GM19238 (cell line): ENCODE data around the gene EEF1G.
"Not testable (repeated sequence)": the region's sequence is repeated elsewhere in the genome, so short reads cannot be mapped to it uniquely, and the experiment has no call there.

ENCODE experiments used
- DNase-seq: peaks from one replicate; pipeline ENCODE4 v3.0.0; 2011; ENCODE audit warnings: low spot score; ENCODE audit not compliant: insufficient read length

Gene EEF1G

DNA sequence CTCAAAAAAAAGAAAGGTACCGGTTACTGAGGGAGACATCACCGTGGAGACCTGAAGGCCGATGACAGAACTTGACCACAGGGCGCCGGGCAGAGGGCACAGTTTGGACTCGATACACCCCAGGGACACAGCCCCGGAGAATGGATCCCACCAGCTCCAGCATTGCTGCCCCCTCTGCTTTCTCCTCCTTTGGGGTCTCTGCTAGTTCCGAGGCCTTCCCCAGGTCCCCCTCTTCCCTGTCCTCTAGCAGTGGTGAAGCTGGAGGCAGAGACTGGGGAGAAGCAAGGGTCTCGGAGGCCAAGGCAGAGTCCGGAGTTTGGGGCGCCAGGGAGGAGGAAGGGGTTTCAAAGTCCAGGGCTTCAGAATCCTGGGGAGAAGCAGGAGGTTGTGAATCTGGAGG, 4.8 kb upstream of the EEF1G start:
- no peak for DNase-seq

DNA sequence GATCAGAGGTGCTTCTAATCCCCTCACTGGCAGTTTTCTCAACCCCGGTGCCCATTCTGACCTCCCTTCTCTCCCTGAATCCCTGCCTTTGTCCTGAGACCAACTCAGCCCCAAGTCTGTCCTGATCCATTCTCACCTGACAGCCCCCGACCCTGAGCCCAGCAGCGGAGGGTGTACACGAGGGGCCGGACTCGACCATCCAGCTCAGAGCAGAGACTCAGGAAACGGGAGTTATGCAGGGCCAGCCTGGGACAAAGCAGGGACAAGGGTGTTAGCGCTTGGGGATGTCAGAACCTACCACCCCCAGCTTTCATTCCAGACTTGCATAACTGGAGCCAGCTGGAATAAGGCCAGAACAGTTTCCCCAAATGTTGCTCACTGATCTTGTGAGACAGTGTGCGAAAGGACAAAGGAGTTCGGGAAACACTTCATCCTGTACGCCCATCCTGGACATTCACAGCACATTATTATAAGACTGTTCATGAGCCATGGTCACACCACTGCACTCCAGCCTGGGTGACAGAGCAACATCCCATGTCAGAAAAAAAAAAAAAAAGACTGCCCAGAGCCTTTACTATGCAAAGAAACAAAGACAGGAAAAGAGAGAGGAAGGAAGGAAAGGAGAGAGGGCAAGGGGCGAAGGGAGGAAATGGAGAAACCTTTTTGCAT, 3.5 kb upstream of the EEF1G start:
- no peak for DNase-seq

DNA sequence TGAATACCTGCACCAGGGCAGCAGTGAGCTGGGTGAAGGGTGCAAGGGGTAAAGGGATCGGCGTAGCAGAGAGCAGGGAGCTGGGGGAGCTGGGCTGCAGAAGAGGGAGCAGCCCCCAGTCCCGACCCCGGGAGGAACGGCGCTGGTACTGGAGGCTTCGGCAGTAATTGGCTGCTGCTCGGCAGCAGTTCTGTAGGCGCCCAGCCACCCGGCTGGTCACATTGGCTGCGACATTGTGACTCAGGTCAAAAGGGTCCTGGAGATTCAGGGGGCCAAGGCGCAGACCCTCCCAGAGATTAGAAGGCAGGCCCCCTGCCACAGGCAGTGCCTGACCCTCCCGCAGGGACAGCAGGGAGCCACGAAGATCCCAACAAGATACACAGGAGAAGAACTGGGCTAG, 2.1 kb upstream of the EEF1G start:
- DNase-seq: no peak

DNA sequence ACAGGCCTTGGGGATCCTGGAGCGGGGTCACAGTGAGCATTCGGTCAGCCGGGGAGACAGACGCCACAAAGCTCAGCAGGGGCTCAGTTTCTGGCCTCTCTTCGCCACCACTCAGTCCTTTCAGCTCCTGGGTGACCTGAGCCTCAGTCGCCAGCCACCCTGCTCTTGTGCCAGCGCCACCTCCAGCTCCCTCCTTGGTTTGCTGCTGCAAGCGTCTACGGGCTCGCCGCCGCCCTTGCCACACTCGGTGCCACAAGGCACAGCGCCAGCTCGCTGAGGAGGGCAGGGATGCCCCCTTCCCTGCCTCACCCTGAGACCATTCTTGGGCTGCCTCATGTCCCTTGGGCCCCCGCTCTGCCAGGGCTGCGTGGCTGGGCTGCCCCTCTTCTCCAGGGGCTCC, 1.5 kb upstream of the EEF1G start:
- DNase-seq: no peak

DNA sequence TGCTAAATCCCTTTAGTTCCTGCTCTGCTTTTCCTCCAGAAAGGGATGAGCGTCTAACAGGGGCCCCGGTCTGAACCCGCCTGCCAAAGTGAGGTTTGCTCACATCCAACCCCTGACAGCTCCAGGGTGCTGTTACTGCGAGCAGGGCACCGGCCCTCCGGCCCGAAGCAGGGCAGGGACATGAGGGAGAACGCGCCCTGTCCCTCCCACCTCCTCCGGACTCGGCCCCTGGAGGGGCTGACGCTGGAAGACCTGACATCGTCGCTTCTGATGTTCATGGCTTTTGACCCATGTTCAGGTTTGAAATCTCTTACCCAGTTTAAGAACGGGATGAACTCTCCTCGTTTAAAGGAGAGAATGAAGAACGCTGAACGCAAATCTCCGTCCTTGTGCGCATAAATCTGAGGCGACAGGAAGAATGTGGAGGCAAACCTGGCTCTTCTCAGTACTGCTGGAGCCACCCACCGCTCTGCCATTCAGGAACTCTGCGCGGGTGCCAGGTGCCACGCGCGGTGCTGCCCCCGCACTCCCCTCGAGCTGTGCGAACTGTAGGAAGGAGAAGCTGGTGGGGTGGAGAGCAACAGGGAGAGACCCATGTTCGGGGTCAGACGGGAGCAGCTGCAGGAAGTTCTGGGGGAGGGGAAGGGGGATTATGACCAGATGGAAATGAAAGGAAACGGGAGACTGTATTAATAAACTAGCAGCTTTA, 826 bp upstream of the EEF1G start:
- DNase-seq: no peak

DNA sequence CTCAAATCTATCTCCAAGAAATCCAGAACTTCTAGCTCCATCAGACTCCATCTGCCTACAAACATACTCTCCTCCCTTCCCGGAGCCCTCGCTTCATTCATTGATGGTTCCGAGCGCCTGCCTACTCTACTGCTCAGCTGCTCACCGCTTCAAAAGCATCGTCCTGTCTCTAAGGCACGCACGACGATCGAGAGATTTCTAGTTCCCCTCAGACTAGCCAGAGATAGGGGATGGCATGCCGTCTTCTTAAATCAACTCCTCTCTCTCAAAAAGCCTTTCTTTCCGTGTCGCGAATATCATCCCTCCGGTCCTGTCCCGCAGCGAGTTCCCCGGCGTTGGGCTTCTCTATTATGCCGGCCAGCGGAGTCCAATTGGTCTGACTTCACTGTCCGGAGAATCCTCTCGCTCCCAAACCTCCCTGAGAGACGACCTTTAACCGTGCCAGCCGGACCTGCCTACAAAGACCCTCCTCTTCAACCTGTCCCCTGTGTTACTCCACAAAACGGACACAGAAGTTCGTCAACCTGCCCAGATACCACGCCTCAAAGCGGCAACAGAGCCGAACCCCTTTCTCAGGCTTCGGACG, 592 bp downstream of the EEF1G start:
- DNase-seq: no peak

DNA sequence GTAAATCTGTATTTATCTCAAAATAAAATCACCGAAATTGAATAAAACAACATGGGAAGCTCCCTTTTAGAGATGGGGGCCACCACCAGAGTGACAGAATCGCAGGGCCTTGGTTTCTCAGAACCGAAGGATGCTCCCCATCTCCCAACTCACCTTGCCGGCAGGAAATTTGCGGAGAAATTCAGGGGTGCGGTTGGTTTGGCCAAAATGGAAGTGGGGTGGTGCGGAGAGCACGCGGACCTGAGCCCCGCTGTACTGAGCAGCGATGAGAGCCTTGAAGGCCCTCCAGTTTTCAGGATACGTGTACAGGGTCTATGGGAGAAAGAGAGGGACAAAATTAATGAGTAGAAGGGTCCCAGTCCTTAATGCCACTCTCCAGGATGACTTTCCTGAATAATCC, 1.3 kb downstream of the EEF1G start:
- DNase-seq: no peak

DNA sequence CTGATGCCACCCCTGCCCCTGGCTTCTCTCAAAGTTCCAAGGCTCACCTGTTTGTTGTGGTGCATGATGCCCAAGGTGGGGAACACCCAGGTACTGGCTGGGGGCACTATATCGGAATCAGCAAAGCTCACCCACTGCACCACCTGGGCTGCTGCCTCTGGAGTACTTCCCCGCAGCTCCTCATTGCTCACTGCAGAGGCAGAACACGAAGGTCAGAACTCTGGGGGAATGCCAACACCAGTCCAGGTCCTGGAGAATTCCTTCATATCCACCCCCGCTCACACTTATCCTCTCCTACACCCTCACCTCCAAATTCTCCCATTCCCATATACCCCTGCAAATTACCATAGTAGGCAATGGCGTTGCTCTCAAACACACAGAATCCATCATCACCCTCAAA, 2.2 kb downstream of the EEF1G start:
- DNase-seq: not testable (repeated sequence)

DNA sequence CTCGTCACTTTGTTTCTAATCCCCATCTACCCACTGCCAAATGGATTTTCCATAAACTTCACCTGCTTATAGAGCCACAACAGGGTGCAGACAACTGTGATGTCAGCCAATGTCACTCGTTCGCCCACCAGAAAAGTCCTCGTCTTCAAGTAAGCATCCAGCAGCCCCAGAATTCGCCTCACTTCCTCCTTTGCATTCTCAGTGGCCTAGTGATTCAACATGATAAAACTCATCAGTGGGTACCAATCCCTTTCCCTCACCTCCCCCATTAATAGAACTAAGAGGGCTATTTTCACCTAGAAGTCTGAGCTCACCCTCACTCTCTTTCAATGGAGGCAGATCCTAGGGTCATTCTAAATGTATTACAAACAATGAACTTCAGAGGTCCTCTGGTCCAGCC, 2.8 kb downstream of the EEF1G start:
- not testable (repeated sequence) for DNase-seq

DNA sequence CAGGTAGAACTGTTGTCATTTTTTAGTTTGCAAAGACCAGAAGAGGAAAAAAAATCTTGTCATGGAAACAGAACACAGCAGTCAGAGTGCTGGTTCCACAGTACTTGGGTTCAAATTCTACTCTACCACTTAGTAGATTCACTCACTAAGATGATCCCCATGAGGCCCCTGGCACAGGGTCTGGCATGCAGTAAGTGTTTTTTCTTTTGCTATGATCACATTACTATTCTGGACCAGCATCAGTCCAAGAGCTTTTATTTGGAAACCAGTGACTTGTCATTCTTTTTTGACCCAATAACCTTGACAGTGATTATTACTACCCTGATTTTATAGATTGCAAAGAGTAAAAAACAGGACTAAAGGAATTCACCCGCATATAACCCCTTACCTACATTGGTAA, 4.1 kb downstream of the EEF1G start:
- DNase-seq: no peak

DNA sequence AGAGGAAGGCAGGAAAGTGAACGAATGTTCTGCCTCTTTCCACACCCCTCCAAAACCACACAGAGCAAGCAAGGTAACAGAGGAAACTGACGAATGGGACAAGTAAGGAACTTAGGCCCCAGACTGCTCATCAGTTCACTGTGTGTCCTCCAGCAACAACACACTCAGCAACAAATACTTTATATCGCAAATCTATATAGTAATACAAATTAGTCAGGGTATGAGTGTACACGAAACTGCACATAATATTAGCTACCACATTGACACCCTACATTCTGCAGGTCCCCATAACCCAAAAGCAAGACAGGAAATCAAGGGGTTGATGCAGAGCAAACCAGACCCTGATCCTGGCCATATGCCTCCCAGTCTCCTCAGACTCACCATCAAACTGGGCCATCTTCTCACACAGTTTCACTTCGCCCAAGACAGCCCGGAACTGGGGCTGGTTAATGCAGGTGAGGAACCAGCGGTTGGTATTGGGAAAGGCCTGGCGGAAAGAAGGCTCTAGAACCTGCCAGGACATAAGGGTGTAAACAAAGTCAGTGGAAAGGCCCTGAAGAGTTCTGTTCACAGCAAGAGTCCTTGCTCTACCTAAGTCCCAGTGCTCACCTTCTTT, 6.6 kb downstream of the EEF1G start:
- no peak for DNase-seq

DNA sequence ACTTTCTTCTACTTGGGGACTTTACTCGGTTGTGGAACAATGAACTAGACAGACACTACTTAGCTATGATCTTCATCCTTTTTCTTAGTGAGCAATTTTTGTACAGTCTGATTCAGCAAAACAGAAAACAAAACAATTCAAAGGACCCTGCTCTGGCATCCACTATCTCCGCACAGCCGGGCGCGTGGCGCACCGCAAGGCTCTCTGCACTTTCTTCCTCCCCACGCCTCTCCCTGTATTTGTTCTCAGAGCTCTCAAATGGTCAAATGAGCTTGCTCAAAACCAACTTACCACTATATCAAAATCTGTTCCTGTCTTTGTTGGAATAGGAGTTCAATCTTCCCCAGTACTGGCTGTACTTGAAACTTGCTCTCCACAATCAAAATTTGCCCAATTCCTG, 7.4 kb downstream of the EEF1G start:
- no peak for DNase-seq

DNA sequence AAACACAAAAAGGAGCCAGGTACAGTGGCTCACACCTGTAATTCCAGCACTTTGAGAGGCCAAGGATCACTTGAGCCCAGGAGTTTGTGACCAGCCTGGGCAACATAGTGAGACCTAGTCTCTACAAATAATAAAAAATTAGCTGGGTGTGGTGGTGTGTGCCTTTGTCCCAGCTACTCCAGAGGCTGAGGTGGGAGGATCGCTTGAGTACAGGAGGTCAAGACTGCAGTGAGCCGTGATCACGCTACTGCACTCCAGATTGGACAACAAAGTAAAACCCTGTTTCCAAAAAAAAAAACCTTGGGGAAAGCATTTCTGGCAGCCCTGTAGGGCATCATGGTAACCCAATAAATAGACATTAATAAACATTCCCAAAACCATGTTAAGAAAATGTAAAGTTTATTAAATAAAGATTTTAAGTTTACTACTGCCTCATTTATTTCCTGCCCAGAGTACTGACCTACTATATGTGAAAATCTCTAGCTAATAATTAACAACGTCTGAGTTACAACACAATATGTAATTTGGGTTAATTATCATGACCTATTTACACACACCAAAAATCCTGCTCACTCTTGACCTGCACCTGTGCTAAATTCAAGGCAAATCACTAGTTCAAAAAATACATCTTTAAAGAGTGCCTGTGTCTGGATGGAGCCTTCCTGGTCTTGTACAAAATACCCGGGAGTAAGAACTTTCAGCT, 8.4 kb downstream of the EEF1G start:
- DNase-seq: no peak

DNA sequence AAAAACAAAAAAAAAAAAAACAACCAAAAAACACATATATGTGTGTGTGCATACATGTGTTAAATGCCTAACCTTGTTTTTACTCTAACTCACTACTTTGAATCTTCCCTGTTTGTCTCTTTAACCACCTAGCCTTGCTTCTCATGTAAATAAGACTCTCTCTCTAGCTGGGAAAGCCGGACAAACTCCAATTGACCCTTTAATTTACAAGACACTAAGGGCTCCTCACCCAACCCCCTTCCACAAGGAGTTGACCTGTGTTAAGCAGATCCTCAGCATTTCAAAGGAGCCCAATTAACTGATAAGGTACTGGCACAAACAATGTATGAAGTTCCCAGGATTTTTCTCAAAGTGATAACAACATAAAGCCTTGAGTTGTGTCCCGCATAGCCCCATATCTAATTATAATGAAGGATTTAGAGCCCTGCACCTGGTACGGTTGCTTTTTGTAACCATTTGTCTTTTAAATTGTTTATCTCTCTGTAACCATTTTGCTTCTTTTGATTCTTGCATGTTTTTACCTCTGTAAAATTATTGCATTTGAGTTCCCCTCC, 11.9 kb downstream of the EEF1G start:
- DNase-seq: not testable (repeated sequence)

DNA sequence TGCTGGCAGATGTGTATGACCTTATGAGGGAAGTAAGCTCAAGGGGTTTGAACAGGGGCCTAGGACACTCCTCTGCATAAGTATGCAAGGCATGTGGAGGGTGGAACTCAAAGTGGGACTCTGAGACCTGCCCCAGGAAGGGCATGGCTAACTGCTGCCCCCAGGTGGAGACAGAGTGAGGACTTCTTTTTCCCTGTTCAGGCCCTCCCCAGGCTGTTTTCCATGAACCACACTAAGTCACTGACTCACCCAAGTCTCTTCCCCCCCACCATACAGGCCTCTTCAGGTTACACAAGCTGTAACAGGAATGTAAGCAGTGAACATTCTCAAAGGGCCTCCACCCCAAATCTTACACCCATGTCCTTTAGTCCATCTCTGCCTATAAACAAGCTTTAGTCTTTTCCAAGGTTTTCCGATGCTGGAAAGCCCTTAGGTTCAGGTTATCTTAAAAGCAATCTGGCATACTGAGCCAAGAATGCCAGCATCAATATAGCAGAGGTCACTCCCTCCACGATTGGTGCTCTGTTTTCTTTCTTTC, 13.1 kb downstream of the EEF1G start:
- no peak for DNase-seq

DNA sequence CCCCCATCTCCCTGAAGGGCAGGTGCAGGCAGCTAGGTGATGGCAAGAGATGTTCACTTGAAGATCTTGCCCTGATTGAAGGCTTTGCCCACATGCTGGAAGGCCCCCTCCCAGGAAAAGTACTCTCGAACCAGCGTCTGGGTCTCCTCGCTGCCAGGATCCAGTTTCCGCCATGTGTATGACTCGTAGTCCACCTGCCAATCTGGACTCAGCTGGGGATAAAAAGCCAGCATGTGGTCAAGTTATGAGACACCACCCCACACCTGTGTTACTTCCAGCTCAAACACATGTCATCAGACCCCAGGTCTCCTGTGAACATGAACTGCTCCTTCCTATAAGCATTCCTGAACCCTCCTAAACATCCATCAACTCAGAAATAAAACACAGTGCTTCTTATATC, 14.1 kb downstream of the EEF1G start:
- not testable (repeated sequence) for DNase-seq

DNA sequence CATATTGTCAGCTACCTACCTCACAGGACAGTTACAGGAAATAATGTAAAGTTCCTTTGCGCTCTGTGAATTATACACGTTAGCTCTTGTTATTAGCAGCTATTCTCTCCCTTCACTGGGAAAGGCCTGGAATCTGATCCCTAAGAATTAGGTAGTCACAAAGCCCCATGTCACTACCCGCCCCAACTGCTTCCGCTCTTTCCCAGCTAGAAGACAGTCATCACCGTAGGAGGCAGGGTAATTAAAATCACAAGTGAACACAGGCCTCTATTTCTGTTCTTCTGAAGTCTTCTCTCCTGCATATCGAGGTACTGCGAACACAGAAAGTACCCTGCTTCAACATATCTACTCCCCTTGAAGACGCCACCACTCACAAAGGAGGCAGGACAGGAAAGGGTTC, 14.5 kb downstream of the EEF1G start:
- DNase-seq: no peak

DNA sequence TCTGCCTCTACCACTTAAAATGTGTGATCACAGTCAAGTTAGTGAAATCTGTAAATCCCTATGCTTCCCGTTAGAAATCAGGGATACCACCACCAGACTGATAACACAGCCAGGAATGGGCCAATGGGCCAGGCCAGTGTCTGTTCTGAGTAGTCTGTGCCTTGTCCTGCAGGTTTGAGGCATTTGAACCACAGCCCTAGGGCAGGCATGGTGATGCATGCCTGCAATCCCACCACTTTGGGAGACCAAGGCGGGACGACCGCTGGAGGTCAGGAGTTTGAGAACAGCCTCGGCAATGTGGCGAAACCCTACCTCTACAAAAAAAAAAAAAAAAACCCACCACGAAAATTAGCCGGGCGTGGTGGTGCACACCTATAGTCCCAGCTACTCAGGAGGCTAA, 15.0 kb downstream of the EEF1G start:
- no peak for DNase-seq

DNA sequence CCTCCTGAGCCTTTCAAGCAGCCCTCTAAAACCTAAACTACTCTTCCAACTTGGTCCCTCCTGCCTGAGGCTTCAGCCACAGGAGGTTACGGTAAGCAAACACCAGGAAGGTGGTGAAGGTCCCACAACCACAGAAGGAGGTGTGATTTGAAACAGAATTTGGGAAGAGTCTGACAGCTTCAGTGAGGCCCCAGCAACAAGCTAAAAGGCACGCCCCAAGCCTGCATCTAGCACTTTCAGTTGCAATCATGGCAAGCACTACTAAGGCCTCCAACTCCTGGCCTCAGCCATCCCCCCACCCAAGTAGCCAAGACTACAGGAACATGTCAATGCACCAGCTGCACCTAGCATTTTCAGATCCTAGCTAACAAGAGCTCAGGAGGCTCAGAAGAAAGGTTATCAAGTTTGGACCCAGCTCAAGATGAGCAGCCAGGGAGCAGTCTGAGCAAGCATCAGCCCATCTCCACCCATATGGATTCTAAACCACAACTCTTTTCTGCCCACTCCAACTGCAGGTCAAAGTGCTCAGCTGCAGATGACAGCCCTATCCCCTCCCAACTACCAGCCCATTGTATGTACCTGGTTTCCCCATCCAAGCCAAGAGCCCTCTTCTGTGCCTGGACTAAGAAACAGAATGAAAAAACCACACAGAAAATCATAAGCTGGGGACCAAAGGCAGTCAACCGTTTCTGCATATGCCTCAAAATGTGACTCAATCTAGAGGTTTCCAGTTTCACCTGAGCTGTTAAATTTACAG, 16.6 kb downstream of the EEF1G start:
- no peak for DNase-seq

DNA sequence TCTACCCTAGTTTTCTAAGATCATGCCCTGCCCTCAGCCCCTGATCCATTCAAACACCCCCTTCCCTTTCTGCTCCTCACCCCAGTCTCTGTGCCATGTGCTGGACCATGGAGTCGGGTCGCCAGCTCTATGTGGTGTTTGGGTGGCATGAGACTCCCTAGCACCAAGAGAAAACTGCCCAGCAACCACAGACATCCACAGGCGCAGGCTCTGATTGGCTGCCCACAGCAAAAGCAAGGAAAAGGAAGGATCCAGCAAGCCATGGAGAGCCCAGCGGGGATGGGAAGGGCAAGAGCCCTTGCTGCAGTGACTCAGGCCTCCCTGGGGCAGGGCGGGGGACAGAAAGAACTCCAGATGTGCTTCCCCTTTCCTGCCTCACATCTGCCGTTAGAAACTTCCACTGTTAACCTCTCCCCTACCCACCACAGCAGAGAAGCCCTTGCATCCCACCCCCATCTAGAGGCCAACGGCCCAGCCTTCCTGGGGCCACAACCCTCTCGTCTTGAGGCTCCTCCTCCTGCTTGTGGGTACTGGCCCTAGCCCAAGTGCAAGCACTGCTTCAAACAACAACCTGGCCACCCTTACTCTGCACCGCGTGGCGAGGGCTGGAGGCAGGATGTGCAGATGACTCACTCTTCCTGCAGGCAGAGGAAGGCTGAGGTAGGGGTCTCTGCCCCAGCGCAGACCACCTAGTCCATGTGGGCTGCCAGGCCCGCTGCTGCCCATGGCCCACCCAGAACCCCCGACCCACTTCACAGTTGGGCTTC, 17.4 kb downstream of the EEF1G start:
- peak; percentile 62 for DNase-seq
